Measurements from ENCODE around the gene OR52B2. TPM values are rescaled to one million over a fixed set of nuclear protein-coding genes. Genes with fewer than 3 reads are reported as not detected.

OR52B2 gene
- polyA plus RNA-seq, 1 of the 3 experiments (the other 2 are of a cell fraction), result not detected

DNA sequence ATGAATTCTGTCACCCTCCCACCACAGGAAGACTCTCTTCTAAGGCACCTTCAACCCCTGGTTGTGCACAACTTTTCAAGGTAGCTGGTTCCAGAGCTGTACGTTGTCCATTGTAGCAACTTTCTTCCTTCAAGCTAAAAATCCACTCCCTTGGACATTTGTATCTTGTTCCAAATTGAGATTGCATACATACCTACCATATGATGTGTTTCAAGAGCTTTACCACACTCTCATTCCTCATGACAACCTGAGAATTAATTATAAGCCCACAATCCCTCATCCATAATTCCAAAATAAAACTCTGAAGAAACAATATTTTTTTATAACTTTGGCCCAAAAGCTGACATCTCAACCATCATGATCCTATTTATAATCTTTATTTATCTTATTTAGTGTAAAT is 31.9 kb upstream of the OR52B2 start:
- no peak overlapping the region for H3K27ac ChIP-seq (ENCODE audit: low read depth in 2 of 2, low read length in 1 of 2)
- CTCF ChIA-PET, result no interaction called here
- no peak overlapping the region for H3K4me2 ChIP-seq

GRCh38 chr11:6201481-6201880 is 31.4 kb upstream of the OR52B2 start:
- DNase-seq, result no peak
- no peaks in the 10 kb centered on the region for H3K9me2 ChIP-seq
- no peak overlapping the region for H3K9ac ChIP-seq
- H3K36me3 ChIP-seq (replicated peaks in 1 of 2; ENCODE audit: control insufficient read depth in 1 of 2, insufficient read depth in 2 of 2, low read length in 1 of 2), result peaks cover 5 to 10% of the 10 kb centered on the region in 2 experiments
- no peaks in the 10 kb centered on the region for H4K20me1 ChIP-seq (ENCODE audit: insufficient read depth)
- ChIA-PET CTCF (no interaction called here), POLR2A (no interaction called here)
- no peaks in the 10 kb centered on the region for H3K9me3 ChIP-seq
- no peaks in the 10 kb centered on the region for H3F3A ChIP-seq (replicated peaks; ENCODE audit: insufficient read depth)
- 33% methylated on average over 2 of the region's 2 CpGs for WGBS (ENCODE audit: low lambda C conversion rate)
- no peak overlapping the region for H3K27ac ChIP-seq (ENCODE audit: low read depth in 2 of 2, low read length in 1 of 2)
- H3K4me2 ChIP-seq, result no peak overlapping the region
- TF ChIP-seq RFX5 (IDR thresholded peaks at IDR 0.05; ENCODE audit: low read length) (no peak), FOXM1 (IDR thresholded peaks at IDR 0.05; ENCODE audit: low read depth) (no peak), MEF2A (IDR thresholded peaks at IDR 0.05; ENCODE audit: borderline replicate concordance, low read depth) (no peak), TAF1 (IDR thresholded peaks at IDR 0.05; ENCODE audit: borderline replicate concordance, low read depth, low read length) (no peak), EP300 (IDR thresholded peaks at IDR 0.05; ENCODE audit: borderline replicate concordance in 1 of 2, low read depth in 1 of 2, low read length in 1 of 2) (no peak), USF1 (IDR thresholded peaks at IDR 0.05; ENCODE audit: borderline replicate concordance, low read depth) (no peak), SIN3A (IDR thresholded peaks at IDR 0.05; ENCODE audit: borderline replicate concordance, low read depth, low read length) (no peak), USF2 (IDR thresholded peaks at IDR 0.05; ENCODE audit: borderline replicate concordance, low read depth, low read length) (no peak), PBX3 (IDR thresholded peaks at IDR 0.05) (no peak), POLR2AphosphoS5 (IDR thresholded peaks at IDR 0.05; ENCODE audit: low read depth, low read length) (no peak), NFIC (IDR thresholded peaks at IDR 0.05; ENCODE audit: borderline replicate concordance) (no peak), MAX (IDR thresholded peaks at IDR 0.05; ENCODE audit: low read depth) (no peak)
- TF ChIP-seq, protein P1, sequence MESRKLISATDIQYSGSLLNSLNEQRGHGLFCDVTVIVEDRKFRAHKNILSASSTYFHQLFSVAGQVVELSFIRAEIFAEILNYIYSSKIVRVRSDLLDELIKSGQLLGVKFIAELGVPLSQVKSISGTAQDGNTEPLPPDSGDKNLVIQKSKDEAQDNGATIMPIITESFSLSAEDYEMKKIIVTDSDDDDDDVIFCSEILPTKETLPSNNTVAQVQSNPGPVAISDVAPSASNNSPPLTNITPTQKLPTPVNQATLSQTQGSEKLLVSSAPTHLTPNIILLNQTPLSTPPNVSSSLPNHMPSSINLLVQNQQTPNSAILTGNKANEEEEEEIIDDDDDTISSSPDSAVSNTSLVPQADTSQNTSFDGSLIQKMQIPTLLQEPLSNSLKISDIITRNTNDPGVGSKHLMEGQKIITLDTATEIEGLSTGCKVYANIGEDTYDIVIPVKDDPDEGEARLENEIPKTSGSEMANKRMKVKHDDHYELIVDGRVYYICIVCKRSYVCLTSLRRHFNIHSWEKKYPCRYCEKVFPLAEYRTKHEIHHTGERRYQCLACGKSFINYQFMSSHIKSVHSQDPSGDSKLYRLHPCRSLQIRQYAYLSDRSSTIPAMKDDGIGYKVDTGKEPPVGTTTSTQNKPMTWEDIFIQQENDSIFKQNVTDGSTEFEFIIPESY (IDR thresholded peaks at IDR 0.05; ENCODE audit: borderline replicate concordance, low read depth), result no peak
- TF ChIP-seq, protein P2, sequence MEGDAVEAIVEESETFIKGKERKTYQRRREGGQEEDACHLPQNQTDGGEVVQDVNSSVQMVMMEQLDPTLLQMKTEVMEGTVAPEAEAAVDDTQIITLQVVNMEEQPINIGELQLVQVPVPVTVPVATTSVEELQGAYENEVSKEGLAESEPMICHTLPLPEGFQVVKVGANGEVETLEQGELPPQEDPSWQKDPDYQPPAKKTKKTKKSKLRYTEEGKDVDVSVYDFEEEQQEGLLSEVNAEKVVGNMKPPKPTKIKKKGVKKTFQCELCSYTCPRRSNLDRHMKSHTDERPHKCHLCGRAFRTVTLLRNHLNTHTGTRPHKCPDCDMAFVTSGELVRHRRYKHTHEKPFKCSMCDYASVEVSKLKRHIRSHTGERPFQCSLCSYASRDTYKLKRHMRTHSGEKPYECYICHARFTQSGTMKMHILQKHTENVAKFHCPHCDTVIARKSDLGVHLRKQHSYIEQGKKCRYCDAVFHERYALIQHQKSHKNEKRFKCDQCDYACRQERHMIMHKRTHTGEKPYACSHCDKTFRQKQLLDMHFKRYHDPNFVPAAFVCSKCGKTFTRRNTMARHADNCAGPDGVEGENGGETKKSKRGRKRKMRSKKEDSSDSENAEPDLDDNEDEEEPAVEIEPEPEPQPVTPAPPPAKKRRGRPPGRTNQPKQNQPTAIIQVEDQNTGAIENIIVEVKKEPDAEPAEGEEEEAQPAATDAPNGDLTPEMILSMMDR (IDR thresholded peaks at IDR 0.05), result no peak
- no peak overlapping the region for H3K4me3 ChIP-seq (ENCODE audit: low read depth in 2 of 2, low read length in 1 of 2)
- no peaks in the 10 kb centered on the region for H3K27me3 ChIP-seq (ENCODE audit: insufficient read depth)
- no peaks in the 10 kb centered on the region for H3K79me2 ChIP-seq (ENCODE audit: insufficient read depth)
- no peak overlapping the region for H2AFZ ChIP-seq (ENCODE audit: low read depth)
- H3K4me1 ChIP-seq (ENCODE audit: control insufficient read depth in 1 of 2, insufficient read depth in 2 of 2, low read depth in 1 of 2, low read length in 1 of 2), result no peaks in the 10 kb centered on the region

More for the DNA sequence above, 31.9 kb upstream of the OR52B2 start:
- Histone ChIP-seq H3K4me3 (ENCODE audit: low read depth in 2 of 2, low read length in 1 of 2) (no peak overlapping the region), H3K9ac (no peak overlapping the region), H3K79me2 (ENCODE audit: insufficient read depth) (no peaks in the 10 kb centered on the region), H3K36me3 (replicated peaks in 1 of 2; ENCODE audit: control insufficient read depth in 1 of 2, insufficient read depth in 2 of 2, low read length in 1 of 2) (peaks cover 6 to 10% of the 10 kb centered on the region in 2 experiments), H3K4me1 (ENCODE audit: control insufficient read depth in 1 of 2, insufficient read depth in 2 of 2, low read depth in 1 of 2, low read length in 1 of 2) (no peaks in the 10 kb centered on the region), H3F3A (replicated peaks; ENCODE audit: insufficient read depth) (no peaks in the 10 kb centered on the region), H3K9me2 (no peaks in the 10 kb centered on the region), H3K9me3 (no peaks in the 10 kb centered on the region), H2AFZ (ENCODE audit: low read depth) (no peak overlapping the region), H4K20me1 (ENCODE audit: insufficient read depth) (no peaks in the 10 kb centered on the region), H3K27me3 (ENCODE audit: insufficient read depth) (no peaks in the 10 kb centered on the region)
- WGBS (ENCODE audit: low lambda C conversion rate), result 82% methylated on average over 1 of the region's 1 CpG
- DNase-seq, result no peak
- TF ChIP-seq NRF1 (IDR thresholded peaks at IDR 0.05; ENCODE audit: low read depth, low read length) (no peak), MXI1 (IDR thresholded peaks at IDR 0.05; ENCODE audit: low read depth, low read length) (no peak), PBX3 (IDR thresholded peaks at IDR 0.05) (no peak), TCF12 (IDR thresholded peaks at IDR 0.05) (no peak), JUND (IDR thresholded peaks at IDR 0.05) (no peak), TAF1 (IDR thresholded peaks at IDR 0.05; ENCODE audit: borderline replicate concordance, low read depth, low read length) (no peak)
- POLR2A ChIA-PET, result no interaction called here
